GM12878 (cell line): Measurements from ENCODE around the gene SH3BP5. TPM values are rescaled to one million over a fixed set of nuclear protein-coding genes. Genes with fewer than 3 reads are reported as not detected.

Source experiments
- ATAC-seq: fragments of 200-7000 bp; cut with Tn5 transposase; 3 replicates; pipeline ENCODE4 v1.9.1; 2020; ENCODE audit warnings: mild to moderate bottlenecking, moderate library complexity
- BruUV-seq: library from RNA; stranded (reverse); fragments of 400-500 nt; replicated peaks from 2 replicates; lab custom pipeline; 2021; lab: Mats Ljungman, UMichigan
- CTCF ChIA-PET: fragments of 300-600 bp; sonication (Branson Sonifier 250); formaldehyde crosslinking; extraction: SDS; loops from one replicate; lab custom pipeline; 2021; ENCODE audit warnings: inconsistent platforms; lab: Yijun Ruan, JAX
- POLR2A ChIA-PET: fragments of 350-600 bp; formaldehyde crosslinking; extraction: SDS; loops from one replicate; lab custom pipeline; 2021; ENCODE audit warnings: inconsistent platforms; lab: Charles Lee
- RAD21 ChIA-PET: fragments of 300-600 bp; sonication (Branson Sonifier 250); formaldehyde crosslinking; loops from one replicate; lab custom pipeline; 2023; ENCODE audit warnings: antibody characterized with exemption; ENCODE audit not compliant: unreplicated experiment; lab: Charles Lee
- SMC1A ChIA-PET: fragments of 300-600 bp; sonication (Branson Sonifier 250); formaldehyde crosslinking; loops from one replicate; lab custom pipeline; 2023; ENCODE audit not compliant: unreplicated experiment, uncharacterized antibody; lab: Charles Lee
- DNase-seq: peaks from one replicate; pipeline ENCODE4 v3.0.0-alpha.2; 2011; ENCODE audit warnings: low read depth, low spot score
- FAIRE-seq: peaks from 3 replicates; lab custom pipeline; 2011; peaks lifted over from hg19 to GRCh38; lab: Jason Lieb, UNC
- H2AFZ ChIP-seq: 2 replicates; pipeline ENCODE4 v1.6.0; 2011; ENCODE audit warnings: low read depth, low read length, control low read depth; ENCODE audit not compliant: control insufficient read depth
- H3K27ac ChIP-seq: 2 replicates; pipeline ENCODE4 v1.5.1; 2011; ENCODE audit warnings: control low read depth; ENCODE audit not compliant: control insufficient read depth, insufficient read depth
- H3K27me3 ChIP-seq, 2 experiments: replicated peaks in 1 of 2; 2 replicates each; pipeline versions ENCODE4 v1.6.0 to v1.6.1; 2011; ENCODE audit warnings: low read length in 1 of 2; ENCODE audit not compliant: control insufficient read depth in 2 of 2, insufficient read depth in 2 of 2
- H3K36me3 ChIP-seq, 2 experiments: 2 replicates each; pipeline ENCODE4 v1.5.1; 2011; ENCODE audit warnings: low read length in 1 of 2; ENCODE audit not compliant: control insufficient read depth in 2 of 2, insufficient read depth in 2 of 2
- H3K4me1 ChIP-seq: 2 replicates; pipeline ENCODE4 v1.6.1; 2011; ENCODE audit warnings: mild to moderate bottlenecking, low read length, moderate library complexity, mixed read lengths; ENCODE audit not compliant: control insufficient read depth, insufficient read depth
- H3K4me2 ChIP-seq: 2 replicates; pipeline ENCODE4 v1.6.0; 2011; ENCODE audit warnings: control low read depth; ENCODE audit not compliant: control insufficient read depth, insufficient read depth
- H3K4me3 ChIP-seq: fragments of 200-600 bp; sonication (generic); 2 replicates; pipeline ENCODE4 v1.5.1; 2016
- H3K79me2 ChIP-seq: 2 replicates; pipeline ENCODE4 v1.6.0; 2011; ENCODE audit warnings: low read length; ENCODE audit not compliant: control insufficient read depth, insufficient read depth
- H3K9ac ChIP-seq: 2 replicates; pipeline ENCODE4 v1.8.0; 2011; ENCODE audit warnings: low read length, control low read depth, mixed read lengths; ENCODE audit not compliant: control insufficient read depth, insufficient read depth
- H3K9me3 ChIP-seq: replicated peaks from 3 replicates; pipeline ENCODE4 v1.5.1; 2011; ENCODE audit warnings: mild to moderate bottlenecking, low read length; ENCODE audit not compliant: control insufficient read depth, insufficient read depth
- H4K20me1 ChIP-seq: 2 replicates; pipeline ENCODE4 v1.6.0; 2011; ENCODE audit not compliant: control insufficient read depth, insufficient read depth
- NR2C2 ChIP-seq: IDR thresholded peaks from 2 replicates; pipeline ENCODE4 v1.6.1; 2011; ENCODE audit warnings: borderline replicate concordance, low read depth; ENCODE audit not compliant: control insufficient read depth, insufficient read length
- WGBS: methylation state at CpG from one replicate; pipeline ENCODE4 v1.1.6; 2016; ENCODE audit warnings: low lambda C conversion rate; ENCODE audit not compliant: insufficient replicate concordance, insufficient coverage; ENCODE audit errors: missing lambda C conversion rate; 5-methylcytosine and 5-hydroxymethylcytosine counted together
- in situ Hi-C: fragments of 300-500 bp; cut with MboI; formaldehyde crosslinking; loops from 9 replicates; pipeline ENCODE4 v1.14.3; 2018; ENCODE audit warnings: mixed read lengths
- intact Hi-C: fragments of 100-400 bp; cut with micrococcal nuclease; formaldehyde crosslinking; loops from one replicate; pipeline ENCODE4 v1.14.2; 2022; ENCODE audit not compliant: unreplicated experiment
- polyA plus RNA-seq, 11 experiments: library from polyadenylated mRNA; depleted of rRNA in 4 of 11; unstranded in 6 of 11; stranded (reverse) in 5 of 11; fragments of >200 nt; fragmentation: Nextera tagmentation in 4 of 11; fragmentation: Illumina TruSeq in 1 of 11; extraction: Ambion mirVana in 4 of 11; extraction: Trizol in 1 of 11; gene quantifications; 1 replicate in 1 of 11; 2 replicates in 10 of 11; pipeline versions ENCODE4 v1.2.1 to v1.2.3, GENCODE V29; 2011 to 2016; ENCODE audit warnings: inconsistent platforms in 2 of 11, missing spikeins in 2 of 11, low read depth in 1 of 11
- total RNA-seq, 4 experiments: library from RNA; depleted of rRNA in 3 of 4; stranded (reverse); fragments of >200 nt in 3 of 4; fragmentation: Illumina TruSeq in 1 of 4; extraction: Trizol in 1 of 4; gene quantifications; 2 replicates each; pipeline versions ENCODE4 v1.2.1 to v1.2.3, GENCODE V29; 2013 to 2021
- TF ChIP-seq, protein P1 (sequence below): fragments of 450-650 bp; formaldehyde crosslinking; IDR thresholded peaks from 2 replicates; pipeline ENCODE4 v1.5.0; 2022; ENCODE audit warnings: mild to moderate bottlenecking, missing genetic modification characterization
- TF ChIP-seq, protein P2 (sequence below): fragments of 450-650 bp; IDR thresholded peaks from 2 replicates; pipeline ENCODE4 v1.6.1; 2016; ENCODE audit warnings: mild to moderate bottlenecking, moderate library complexity, borderline replicate concordance

SH3BP5 gene
- total and polyA plus RNA-seq, 10 of the 15 experiments (the other 5 are each of a cell fraction or from before 2014, with no cell fraction given), result 14.9 to 87.5 (median 43.7) TPM

DNA sequence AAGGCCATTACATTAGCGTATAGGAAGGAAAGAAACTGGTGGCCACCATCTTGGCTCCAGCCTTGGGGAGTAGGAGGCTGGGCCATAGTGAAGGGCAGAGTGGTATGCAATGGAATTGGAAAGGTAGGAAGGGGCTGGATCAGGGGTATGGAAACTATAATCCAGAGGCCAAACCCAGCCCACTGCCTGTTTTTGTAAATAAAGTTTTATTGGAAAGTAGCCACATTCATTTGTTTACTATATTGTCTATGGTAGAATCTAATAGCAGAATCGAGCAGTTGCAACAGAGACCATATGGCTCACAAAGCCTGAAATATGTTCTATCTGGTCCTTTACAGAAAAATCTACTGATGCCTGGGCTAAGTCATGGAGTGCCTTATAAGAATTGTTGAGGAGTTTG, 14.1 kb upstream of the SH3BP5 start:
- H3K27ac ChIP-seq, result peak overlapping the region; percentile 57; the same call in 1 of the 2 replicates
- ChIA-PET RAD21 (interaction anchor here (0.9 to 2.6 kb wide), 11 partner anchors 12 to 210 kb away, joined by 3 to 35 read pairs (median 6); partner anchors contain the start of gene CAPN7), CTCF (interaction anchor here (0.6 to 4.1 kb wide), 12 partner anchors 9 to 122 kb away, joined by 3 to 23 read pairs (median 5); partner anchors contain the start of gene SH3BP5), SMC1A (interaction anchor here (0.6 to 3.5 kb wide), 16 partner anchors 9 to 227 kb away, joined by 3 to 40 read pairs (median 6); partner anchors contain the start of gene SH3BP5)
- H3K36me3 ChIP-seq, result no peaks in the 10 kb centered on the region
- BruUV-seq, result no TSS peak
- no peak overlapping the region for H2AFZ ChIP-seq
- H3K4me2 ChIP-seq, result no peak overlapping the region
- no peak for DNase-seq
- in situ Hi-C loops, result no loop called here
- H3K27me3 ChIP-seq, result no peaks in the 10 kb centered on the region
- 97% methylated on average over 2 of the region's 2 CpGs for WGBS
- TF ChIP-seq, protein P1, sequence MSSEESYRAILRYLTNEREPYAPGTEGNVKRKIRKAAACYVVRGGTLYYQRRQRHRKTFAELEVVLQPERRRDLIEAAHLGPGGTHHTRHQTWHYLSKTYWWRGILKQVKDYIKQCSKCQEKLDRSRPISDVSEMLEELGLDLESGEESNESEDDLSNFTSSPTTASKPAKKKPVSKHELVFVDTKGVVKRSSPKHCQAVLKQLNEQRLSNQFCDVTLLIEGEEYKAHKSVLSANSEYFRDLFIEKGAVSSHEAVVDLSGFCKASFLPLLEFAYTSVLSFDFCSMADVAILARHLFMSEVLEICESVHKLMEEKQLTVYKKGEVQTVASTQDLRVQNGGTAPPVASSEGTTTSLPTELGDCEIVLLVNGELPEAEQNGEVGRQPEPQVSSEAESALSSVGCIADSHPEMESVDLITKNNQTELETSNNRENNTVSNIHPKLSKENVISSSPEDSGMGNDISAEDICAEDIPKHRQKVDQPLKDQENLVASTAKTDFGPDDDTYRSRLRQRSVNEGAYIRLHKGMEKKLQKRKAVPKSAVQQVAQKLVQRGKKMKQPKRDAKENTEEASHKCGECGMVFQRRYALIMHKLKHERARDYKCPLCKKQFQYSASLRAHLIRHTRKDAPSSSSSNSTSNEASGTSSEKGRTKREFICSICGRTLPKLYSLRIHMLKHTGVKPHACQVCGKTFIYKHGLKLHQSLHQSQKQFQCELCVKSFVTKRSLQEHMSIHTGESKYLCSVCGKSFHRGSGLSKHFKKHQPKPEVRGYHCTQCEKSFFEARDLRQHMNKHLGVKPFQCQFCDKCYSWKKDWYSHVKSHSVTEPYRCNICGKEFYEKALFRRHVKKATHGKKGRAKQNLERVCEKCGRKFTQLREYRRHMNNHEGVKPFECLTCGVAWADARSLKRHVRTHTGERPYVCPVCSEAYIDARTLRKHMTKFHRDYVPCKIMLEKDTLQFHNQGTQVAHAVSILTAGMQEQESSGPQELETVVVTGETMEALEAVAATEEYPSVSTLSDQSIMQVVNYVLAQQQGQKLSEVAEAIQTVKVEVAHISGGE, result no peak
- TF ChIP-seq, protein P2, sequence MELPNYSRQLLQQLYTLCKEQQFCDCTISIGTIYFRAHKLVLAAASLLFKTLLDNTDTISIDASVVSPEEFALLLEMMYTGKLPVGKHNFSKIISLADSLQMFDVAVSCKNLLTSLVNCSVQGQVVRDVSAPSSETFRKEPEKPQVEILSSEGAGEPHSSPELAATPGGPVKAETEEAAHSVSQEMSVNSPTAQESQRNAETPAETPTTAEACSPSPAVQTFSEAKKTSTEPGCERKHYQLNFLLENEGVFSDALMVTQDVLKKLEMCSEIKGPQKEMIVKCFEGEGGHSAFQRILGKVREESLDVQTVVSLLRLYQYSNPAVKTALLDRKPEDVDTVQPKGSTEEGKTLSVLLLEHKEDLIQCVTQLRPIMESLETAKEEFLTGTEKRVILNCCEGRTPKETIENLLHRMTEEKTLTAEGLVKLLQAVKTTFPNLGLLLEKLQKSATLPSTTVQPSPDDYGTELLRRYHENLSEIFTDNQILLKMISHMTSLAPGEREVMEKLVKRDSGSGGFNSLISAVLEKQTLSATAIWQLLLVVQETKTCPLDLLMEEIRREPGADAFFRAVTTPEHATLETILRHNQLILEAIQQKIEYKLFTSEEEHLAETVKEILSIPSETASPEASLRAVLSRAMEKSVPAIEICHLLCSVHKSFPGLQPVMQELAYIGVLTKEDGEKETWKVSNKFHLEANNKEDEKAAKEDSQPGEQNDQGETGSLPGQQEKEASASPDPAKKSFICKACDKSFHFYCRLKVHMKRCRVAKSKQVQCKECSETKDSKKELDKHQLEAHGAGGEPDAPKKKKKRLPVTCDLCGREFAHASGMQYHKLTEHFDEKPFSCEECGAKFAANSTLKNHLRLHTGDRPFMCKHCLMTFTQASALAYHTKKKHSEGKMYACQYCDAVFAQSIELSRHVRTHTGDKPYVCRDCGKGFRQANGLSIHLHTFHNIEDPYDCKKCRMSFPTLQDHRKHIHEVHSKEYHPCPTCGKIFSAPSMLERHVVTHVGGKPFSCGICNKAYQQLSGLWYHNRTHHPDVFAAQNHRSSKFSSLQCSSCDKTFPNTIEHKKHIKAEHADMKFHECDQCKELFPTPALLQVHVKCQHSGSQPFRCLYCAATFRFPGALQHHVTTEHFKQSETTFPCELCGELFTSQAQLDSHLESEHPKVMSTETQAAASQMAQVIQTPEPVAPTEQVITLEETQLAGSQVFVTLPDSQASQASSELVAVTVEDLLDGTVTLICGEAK, result peak; percentile 81
- TF ChIP-seq NR2C2, result no peak
- TF ChIP-seq, all 136 proteins: peak for 1
- POLR2A ChIA-PET, result interaction anchor here (0.6 to 2.1 kb wide), 5 partner anchors 8 to 151 kb away, joined by 3 to 16 read pairs (median 6); no protein-coding TSS in a partner anchor
- H3K9me3 ChIP-seq, result peaks cover 7% of the 10 kb centered on the region; the same call in 2 of the 3 replicates
- ATAC-seq, result no peak
- FAIRE-seq, result no peak
- H3K4me3 ChIP-seq, result no peak overlapping the region
- peaks cover 42% of the 10 kb centered on the region for H3K4me1 ChIP-seq
- H3K79me2 ChIP-seq, result no peaks in the 10 kb centered on the region
- no peak overlapping the region for H3K9ac ChIP-seq
- no peaks in the 10 kb centered on the region for H4K20me1 ChIP-seq
- intact Hi-C loops, result no loop called here
